HG03439 (cell line): ENCODE data around the gene GPX5.
"Not testable (repeated sequence)": the region's sequence is repeated elsewhere in the genome, so short reads cannot be mapped to it uniquely, and the experiment has no call there.

Experiments
- ATAC-seq: cut with Tn5 transposase; IDR thresholded peaks from one replicate; pipeline ENCODE4 v1.9.1; 2021; ENCODE audit warnings: mild to moderate bottlenecking, moderate library complexity; ENCODE audit not compliant: unreplicated experiment

The GPX5 gene

GRCh38 chr6:28525496-28526039, at the start of gene GPX5:
Gene GPX5 (plus strand): TSS chr6:28525881. CDS start chr6:28526014, 133 bp downstream.
- ATAC-seq, result no peak

- ATAC-seq, result no peak
Observed at GRCh38 chr6:28478518-28478917, 47.2 kb upstream of the GPX5 start.

GRCh38 chr6:28480253-28480932, 45.3 kb upstream of the GPX5 start:
- no peak for ATAC-seq

- ATAC-seq, result no peak
Observed at GRCh38 chr6:28485482-28485881, 40.2 kb upstream of the GPX5 start.

GRCh38 chr6:28486533-28486932, 39.1 kb upstream of the GPX5 start:
- ATAC-seq, result no peak

GRCh38 chr6:28486988-28487742, 38.5 kb upstream of the GPX5 start:
- ATAC-seq, result no peak

GRCh38 chr6:28488916-28489365, 36.7 kb upstream of the GPX5 start:
- no peak for ATAC-seq

GRCh38 chr6:28489366-28490204, 36.1 kb upstream of the GPX5 start:
- no peak for ATAC-seq

GRCh38 chr6:28490205-28490890, 35.3 kb upstream of the GPX5 start:
- no peak for ATAC-seq

GRCh38 chr6:28491984-28492317, 33.7 kb upstream of the GPX5 start:
- no peak for ATAC-seq

- no peak for ATAC-seq
Observed at GRCh38 chr6:28496099-28496779, 29.4 kb upstream of the GPX5 start.

GRCh38 chr6:28497306-28497705, 28.4 kb upstream of the GPX5 start:
- no peak for ATAC-seq

- ATAC-seq, result no peak
Observed at GRCh38 chr6:28497893-28498292, 27.8 kb upstream of the GPX5 start.

- ATAC-seq, result no peak
Observed at GRCh38 chr6:28501259-28501658, 24.4 kb upstream of the GPX5 start.

GRCh38 chr6:28502136-28502535, 23.5 kb upstream of the GPX5 start:
- ATAC-seq, result not testable (repeated sequence)

GRCh38 chr6:28502709-28503305, 22.9 kb upstream of the GPX5 start:
- ATAC-seq, result not testable (repeated sequence)

GRCh38 chr6:28505733-28506132, 19.9 kb upstream of the GPX5 start:
- ATAC-seq, result no peak

GRCh38 chr6:28506807-28507475, 18.7 kb upstream of the GPX5 start:
- ATAC-seq, result no peak

- no peak for ATAC-seq
Observed at GRCh38 chr6:28511628-28512300, 13.9 kb upstream of the GPX5 start.
